Stimulated activated naive CD8-positive, alpha-beta T cell treated with anti-CD3 and anti-CD28 coated beads, Interleukin-15, Interleukin-2, amounts not matched to agents 100 U/mL and 50 U/mL, for 24 hours (primary cell): ENCODE data around the gene ZNF821.
"Not testable (repeated sequence)": the region's sequence is repeated elsewhere in the genome, so short reads cannot be mapped to it uniquely, and the experiment has no call there.

Experiments used
- ATAC-seq: fragments of 150-1000 bp; cut with Tn5 transposase; one replicate; pipeline ENCODE4 v1.10.0; 2021
- DNase-seq: peaks from one replicate; pipeline ENCODE4 v3.0.0; 2021

ZNF821 gene, protein sequence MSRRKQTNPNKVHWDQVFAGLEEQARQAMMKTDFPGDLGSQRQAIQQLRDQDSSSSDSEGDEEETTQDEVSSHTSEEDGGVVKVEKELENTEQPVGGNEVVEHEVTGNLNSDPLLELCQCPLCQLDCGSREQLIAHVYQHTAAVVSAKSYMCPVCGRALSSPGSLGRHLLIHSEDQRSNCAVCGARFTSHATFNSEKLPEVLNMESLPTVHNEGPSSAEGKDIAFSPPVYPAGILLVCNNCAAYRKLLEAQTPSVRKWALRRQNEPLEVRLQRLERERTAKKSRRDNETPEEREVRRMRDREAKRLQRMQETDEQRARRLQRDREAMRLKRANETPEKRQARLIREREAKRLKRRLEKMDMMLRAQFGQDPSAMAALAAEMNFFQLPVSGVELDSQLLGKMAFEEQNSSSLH

DNA sequence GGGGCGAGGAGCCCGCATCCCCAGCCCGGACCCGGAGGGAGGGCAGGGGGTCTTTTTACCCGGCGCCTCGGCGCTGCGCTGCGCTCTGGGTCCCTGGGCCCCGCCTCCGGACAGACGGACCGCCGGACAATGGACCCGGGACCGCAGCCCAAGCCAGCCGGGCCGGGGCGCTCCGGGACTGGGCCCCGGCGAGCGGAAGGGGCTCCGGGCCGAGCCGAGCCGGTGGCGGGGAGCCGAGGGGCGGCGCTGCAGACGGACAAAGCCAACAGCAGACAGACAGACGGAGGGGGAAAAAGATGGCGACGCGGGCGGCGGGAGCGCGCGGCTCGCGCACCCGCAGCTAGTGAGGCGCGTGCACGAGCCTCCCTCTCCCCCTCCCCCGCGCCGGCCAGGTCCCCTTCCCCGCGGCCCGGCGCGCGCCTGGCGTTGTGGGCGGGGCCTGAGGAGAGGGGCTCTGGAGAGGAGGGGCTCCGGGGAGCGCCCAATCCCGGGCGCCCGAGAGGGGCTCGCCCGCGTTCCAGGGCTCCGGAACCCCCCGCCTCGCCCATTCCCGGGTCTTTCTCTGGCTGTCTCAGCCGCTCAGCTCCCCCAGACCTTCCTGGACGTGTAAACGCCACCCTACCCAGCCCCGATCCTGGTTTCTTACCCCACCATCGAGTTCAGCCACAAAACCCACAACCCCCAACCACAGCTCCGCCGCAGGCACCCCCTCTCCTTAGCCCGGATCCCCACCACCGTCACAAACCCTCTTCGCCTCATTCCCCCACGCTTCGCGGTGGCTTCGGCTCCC, at the start of gene ZNF821:
Gene ZNF821 (minus strand): TSS at position 334 of the 790 bp plus-strand sequence. CDS start 4,236 bp downstream, outside the sequence.
- DNase-seq, result peak; percentile 81
- ATAC-seq, result peak; percentile 58

DNA sequence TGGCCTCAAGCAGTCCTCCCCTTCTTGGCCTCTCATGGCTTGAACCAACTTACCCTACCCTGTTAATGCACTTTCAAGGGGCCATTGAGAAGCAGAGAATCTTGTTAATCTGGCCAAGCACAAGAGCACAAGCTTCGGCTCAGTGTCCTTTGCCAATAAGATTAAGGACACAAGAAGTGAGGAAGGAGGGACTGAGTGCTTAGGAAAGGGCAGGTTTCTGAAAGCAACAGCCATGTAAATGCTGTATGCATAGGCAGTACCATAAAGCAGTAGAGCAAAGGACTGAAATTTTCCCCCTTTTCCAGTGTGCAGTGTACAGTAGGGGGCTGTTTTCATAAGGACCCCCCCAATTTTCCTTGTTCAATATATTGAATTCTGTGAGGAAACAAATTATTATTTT, 49.0 kb upstream of the ZNF821 start:
- ATAC-seq, result no peak
- DNase-seq, result no peak

DNA sequence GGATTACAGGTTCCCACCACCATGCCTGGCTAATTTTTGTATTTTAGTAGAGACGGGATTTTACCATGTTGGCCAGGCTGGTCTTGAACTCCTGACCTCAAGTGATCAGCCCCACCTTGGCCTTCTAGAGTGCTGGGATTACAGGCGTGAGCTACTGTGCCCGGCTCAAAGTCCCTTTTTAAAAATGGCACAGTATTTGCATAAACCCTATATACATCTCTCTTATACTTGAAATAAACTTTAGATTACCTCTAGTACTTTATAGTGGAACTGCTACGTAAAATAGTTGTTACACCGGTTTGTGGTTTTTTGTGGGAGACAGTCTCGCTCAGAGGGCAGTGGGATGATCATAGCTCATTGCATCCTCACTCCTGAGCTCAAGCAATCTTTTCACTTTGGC, 47.6 kb upstream of the ZNF821 start:
- DNase-seq, result no peak
- no peak for ATAC-seq

GRCh38 chr16:71931001-71931400, 47.0 kb upstream of the ZNF821 start:
- no peak for ATAC-seq
- no peak for DNase-seq

DNA sequence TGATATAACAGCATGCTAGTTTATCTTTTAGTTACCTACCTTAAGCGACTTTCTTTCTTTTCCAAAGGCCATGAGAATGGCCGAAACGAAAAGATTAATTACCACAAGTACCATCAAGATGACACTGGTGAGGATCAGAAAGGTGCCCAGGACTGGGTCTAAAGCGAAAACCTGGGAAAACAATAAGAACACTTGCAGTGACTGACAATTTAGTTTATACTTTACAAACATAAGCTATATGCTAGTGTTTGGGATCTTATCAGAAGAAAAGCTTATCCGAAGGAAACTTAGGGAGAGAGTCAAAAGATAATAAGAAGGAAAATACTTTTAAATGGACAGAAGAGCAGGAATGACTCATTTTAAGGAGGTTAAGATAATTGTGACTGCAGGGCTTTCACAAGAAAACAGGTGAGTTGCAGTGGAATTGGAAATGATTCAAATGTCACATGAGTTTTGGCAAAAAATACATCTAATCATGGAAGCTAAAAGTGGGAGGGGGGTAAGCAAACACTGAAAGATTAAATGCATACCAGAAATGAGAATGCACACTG, 46.1 kb upstream of the ZNF821 start:
- DNase-seq, result no peak
- ATAC-seq, result no peak

DNA sequence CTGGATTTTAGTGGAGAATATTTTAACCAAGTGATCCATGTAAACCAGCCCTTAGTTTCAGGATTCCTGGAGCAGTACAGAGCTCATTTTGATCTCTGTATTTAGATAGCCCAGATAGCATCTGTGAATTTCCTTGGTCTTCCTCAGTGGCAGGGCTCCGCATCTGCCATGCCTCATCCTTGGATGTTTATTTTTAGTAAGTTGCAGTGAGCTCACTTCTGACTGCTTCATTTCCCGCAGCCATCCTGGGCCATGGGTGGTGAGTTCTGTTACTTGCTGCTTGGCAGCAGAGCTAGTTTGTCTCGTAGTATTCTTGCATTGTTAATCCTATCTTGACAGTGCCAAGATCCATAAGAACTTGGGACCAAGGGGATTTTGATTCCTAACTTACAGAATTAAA, 45.1 kb upstream of the ZNF821 start:
- ATAC-seq (no peak), DNase-seq (no peak)

- DNase-seq, result no peak
- ATAC-seq, result no peak
These were observed 43.8 kb upstream of the ZNF821 start for GRCh38 chr16:71927787-71928186.

DNA sequence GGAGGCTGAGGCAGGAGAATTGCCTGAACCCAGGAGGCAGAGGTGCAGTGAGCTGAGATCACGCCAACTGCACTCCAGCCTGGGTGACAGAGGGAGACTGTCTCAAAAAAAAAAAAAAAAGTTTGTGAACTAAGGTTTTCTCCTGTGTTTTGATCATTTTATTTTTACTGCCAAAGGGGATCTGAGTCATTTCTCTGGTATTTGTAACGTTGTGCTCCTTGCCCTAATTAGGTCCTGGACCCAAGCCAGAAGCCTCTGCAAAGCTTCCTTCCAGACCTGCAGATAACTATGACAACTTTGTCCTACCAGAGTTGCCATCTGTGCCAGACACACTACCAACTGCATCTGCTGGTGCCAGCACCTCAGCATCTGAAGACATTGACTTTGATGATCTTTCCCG, 43.4 kb upstream of the ZNF821 start:
- no peak for ATAC-seq
- no peak for DNase-seq

GRCh38 chr16:71924710-71925109, 40.7 kb upstream of the ZNF821 start:
- no peak for ATAC-seq
- no peak for DNase-seq

GRCh38 chr16:71923941-71924690, 40.1 kb upstream of the ZNF821 start:
- DNase-seq (no peak), ATAC-seq (no peak)

DNA sequence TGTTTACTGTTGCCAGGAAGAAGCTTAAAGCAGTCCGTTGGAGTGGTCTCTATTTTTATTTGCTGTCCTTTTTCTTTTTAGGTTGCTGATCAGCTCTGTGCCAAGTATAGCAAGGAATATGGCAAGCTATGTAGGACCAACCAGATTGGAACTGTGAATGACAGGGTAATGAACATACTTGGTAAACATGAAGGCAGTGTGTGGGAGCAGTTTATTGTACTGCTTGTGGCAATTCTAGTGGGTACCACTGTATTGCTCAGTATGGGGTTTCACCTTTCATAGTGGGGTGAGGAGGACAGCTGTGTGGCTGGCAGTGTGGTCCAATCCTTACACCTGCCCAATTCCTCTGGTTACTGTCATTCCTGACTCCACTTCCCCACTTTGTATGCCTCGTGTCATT, 36.7 kb upstream of the ZNF821 start:
- ATAC-seq (no peak), DNase-seq (no peak)

- DNase-seq, result no peak
- ATAC-seq, result no peak
These were observed 35.1 kb upstream of the ZNF821 start for GRCh38 chr16:71919035-71919434.

DNA sequence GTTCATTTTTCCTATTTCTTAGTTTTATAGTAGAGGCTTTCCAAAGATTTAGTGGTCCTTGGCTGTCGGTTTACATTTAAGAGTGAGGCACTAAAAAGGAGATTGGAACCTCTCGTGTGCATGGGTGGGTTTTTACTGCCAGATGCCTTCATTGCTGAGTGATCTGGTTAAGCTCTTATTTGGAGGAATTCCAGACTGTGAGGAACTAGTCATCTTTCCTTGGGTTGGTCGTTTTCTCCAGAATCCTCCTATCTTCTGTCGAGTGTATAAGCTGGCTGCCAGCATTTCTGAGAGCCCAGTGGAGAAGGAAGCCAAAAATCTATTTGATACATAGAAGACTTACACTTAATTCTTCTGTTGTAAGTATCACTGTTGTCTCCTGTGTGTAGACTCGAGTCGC, 33.9 kb upstream of the ZNF821 start:
- DNase-seq, result no peak

GRCh38 chr16:71916397-71916920, 32.5 kb upstream of the ZNF821 start:
- DNase-seq (no peak), ATAC-seq (no peak)

More for the DNA sequence above, 33.9 kb upstream of the ZNF821 start:
- ATAC-seq, result no peak

GRCh38 chr16:71915350-71915749, 31.4 kb upstream of the ZNF821 start:
- ATAC-seq, result no peak
- no peak for DNase-seq

DNA sequence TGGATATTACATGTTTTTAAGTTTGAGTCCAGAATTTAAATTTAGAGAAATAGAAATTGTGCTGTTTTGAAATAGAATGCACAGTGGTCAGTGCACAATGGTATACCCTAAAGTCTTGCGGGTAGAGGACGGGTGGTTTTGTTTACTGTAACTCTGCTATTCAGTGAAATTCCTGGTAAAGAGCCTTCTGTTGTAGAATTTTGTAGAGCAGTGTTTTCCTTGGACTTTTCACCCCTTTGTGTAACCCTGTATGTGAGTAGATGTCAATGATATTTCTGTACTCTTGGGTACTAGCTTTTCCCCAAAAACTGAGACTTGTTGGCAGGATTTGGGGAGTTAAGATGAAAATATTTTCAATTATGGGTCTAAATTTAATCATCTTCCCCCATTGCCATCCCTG, 30.8 kb upstream of the ZNF821 start:
- ATAC-seq (no peak), DNase-seq (no peak)

DNA sequence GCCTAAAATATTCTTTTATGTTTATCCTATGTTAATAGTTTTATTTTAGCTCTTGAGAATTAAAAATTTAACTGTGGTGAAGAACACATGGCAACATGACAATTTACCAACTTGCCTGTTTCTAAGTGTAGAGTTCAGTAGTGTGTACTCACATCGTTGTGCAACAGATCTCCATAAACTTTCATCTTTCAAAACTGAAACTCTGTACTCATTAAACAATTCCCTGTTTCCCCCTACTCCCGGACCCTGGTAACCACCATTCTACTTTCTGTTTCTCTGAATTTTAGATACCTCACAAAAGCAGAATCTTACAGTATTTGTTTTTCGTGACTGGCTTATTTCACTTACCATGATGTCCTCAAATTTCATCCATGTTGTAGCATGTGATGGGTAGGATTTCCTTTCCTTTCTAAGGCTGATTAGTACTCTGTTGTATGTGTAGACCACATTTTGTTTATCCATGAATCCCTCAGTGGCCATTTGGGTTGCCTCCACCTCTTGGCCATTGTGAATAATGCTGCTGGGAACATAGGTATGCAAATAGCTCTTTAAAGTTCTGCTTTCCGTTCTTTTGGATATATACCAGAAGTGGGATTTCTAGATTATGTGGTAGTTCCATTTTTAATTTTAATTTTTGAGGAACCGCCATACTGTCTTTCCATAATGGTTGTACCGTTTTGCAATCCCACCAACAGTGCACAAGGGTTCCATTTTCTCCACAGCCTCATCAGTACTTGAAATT, 28.7 kb upstream of the ZNF821 start:
- DNase-seq (no peak), ATAC-seq (no peak)

DNA sequence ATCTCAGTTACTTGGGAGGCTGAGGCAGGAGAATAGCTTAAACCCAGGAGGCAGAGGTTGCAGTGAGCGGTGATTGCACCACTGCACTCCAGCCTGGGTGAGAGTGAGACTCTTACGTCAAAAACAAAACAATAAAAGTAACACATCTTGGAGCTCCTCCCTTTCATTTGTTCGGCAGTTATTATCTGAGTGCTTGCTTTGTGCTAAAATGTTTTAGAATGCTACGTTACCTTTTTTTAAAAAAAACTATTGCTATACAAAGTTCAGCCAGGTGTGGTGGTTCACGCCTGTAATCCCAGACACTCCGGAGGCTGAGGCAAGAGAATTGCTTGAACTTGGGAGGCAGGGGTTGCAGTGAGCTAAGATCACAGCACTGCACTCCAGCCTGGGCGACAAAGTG, 27.1 kb upstream of the ZNF821 start:
- DNase-seq (no peak), ATAC-seq (no peak)

GRCh38 chr16:71905765-71906164, 21.8 kb upstream of the ZNF821 start:
- ATAC-seq, DNase-seq: not testable (repeated sequence)

- DNase-seq, result no peak
- ATAC-seq, result no peak
These were observed 20.3 kb upstream of the ZNF821 start for GRCh38 chr16:71904239-71904638.

DNA sequence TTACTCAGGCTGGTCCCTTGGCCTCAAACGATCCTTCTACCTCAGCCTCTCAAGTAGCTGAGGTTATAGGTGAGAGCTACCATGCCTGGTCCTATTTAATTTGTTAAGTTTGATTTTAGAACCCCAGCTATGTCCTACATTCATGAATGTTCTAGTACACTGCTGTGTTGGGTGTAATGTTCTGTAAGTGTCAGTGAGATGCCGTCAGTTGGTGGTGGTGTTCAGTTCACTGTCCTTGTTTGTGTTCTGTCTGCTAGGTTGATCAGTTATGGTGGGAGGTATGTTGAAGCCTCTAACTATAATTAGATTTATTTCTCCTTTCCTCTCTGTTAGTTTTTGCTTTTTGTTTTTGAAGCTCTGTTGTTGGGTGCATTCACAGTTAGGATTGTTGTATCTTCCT, 19.6 kb upstream of the ZNF821 start:
- DNase-seq, result no peak

More for the DNA sequence above, 19.6 kb upstream of the ZNF821 start:
- ATAC-seq, result no peak
